Left colon (tissue), 2 donors: Measurements from ENCODE around the gene GNL3L. TPM values are rescaled to one million over a fixed set of nuclear protein-coding genes. Genes with fewer than 3 reads are reported as not detected.
"Not testable (repeated sequence)": the region's sequence is repeated elsewhere in the genome, so short reads cannot be mapped to it uniquely, and the experiment has no call there.

Source experiments
- ATAC-seq: fragments of 200-7000 bp; cut with Tn5 transposase; one replicate; pipeline ENCODE4 v1.9.1; 2020; ENCODE audit warnings: mild to moderate bottlenecking, moderate library complexity
- DNase-seq, 2 donors: peaks; one replicate each; pipeline ENCODE4 v3.0.0-alpha.2; 2020
- intact Hi-C, 2 donors: fragments of 100-400 bp; cut with DNase I in 1 of 2; cut with micrococcal nuclease in 1 of 2; formaldehyde crosslinking; loops; one replicate each; pipeline versions ENCODE4 v1.11.2 to v1.14.0; 2022; cut with DNase I, micrococcal nuclease
- long read RNA-seq: library from polyadenylated mRNA; unstranded; transcript quantifications from one replicate; pipeline ENCODE4 v2.0.0, GENCODE V29; 2021
- total RNA-seq, 2 donors: library from RNA; stranded (reverse); fragmentation: NEBNext Ultra II Directional; extraction: Animal tissue kit (Norgen Biotek cat#: 25700); gene quantifications; one replicate each; pipeline ENCODE4 v1.2.1, GENCODE V29; 2021
- donor health status: DM: no; HTN: no; CAD: no.
- donor health status: DM: yes; HTN: yes; CAD: no.

GNL3L gene
- 10 to 100 TPM; 29.2 to 36.2 TPM for total RNA-seq
- long read RNA-seq, transcript GNL3L-201 (16 exons, 2,357 nt), result major isoform, 8 of 12 reads
- long read RNA-seq, partial matches to known transcripts, result 3 of 12 reads
- long read RNA-seq, other reads (novel, unspliced or antisense), result 1 of 12 reads

GRCh38 chrX:54529552-54530356 is at the start of gene GNL3L:
Gene GNL3L, plus strand, starts transcription at chrX:54530219. Its CDS starts 2,348 bp downstream, at chrX:54532567.
- intact Hi-C loops, result no loop called here
- ATAC-seq (peak; percentile 94), DNase-seq (peak; percentile 90 to 91)

DNA sequence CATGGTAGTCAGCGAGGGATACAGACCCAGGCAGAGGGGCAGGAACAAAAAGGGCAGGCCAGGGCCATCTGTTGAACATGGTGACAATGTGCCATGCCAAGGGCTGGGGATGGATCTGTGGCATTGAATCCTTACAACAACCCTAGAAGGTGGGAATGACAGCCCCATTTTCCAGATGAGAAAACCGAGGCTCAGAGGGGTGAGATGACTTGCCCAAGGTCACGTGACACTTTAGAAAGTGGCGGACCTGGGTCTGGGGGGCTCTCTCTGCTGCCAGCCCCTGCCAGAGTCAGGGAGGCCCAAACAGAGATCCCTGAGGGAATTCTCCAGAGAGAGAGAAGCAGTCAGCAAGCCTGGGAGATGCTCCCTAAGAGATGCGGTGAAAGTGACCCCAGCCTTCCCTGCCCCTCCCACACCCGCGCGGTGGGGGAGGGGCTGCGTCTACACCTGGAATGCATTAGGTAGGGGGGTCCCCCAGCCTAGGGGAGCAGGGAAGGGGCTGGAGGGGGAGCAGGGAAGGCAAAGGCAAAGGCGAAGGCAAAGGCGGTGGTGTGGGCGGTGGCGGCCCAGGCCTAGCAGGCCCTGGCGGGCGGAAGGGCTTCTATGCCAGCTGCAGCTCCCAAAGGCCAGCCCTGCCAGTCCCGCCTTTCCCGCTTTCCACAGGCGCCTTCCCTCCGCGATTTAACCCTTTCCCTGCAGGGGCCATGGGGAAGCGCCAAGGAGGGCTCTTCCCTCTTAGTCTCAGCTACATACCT is 47.0 kb upstream of the GNL3L start:
- DNase-seq (peak in 1 of 2 donors; percentile 38), ATAC-seq (peak; percentile 53)
- intact Hi-C loops, result no loop called here

GRCh38 chrX:54483946-54484345 is 46.1 kb upstream of the GNL3L start:
- intact Hi-C loops, result no loop called here
- ATAC-seq (no peak), DNase-seq (no peak)

- no peak for DNase-seq
- intact Hi-C loops, result no loop called here
Measured at GRCh38 chrX:54484666-54485065, 45.4 kb upstream of the GNL3L start.

DNA sequence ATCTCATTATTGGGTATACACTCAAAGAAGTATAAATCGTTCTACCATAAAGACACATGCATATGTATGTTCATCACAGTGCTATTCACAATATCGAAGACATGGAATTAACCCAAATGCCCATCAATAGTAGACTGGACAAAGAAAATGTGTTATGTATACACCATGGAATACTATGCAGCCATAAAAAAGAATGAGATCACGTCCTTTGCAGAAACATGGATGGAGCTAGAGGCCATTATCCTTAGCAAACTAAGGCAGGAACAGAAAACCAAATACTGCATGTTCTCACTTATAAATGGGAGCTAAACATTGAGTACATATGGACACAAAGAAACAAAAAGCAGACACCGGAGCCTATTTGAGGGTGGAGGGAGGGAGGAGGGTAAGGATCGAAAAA is 40.2 kb upstream of the GNL3L start:
- DNase-seq, intact Hi-C loops, ATAC-seq: not testable (repeated sequence)

More at GRCh38 chrX:54484666-54485065, 45.4 kb upstream of the GNL3L start:
- no peak for ATAC-seq

DNA sequence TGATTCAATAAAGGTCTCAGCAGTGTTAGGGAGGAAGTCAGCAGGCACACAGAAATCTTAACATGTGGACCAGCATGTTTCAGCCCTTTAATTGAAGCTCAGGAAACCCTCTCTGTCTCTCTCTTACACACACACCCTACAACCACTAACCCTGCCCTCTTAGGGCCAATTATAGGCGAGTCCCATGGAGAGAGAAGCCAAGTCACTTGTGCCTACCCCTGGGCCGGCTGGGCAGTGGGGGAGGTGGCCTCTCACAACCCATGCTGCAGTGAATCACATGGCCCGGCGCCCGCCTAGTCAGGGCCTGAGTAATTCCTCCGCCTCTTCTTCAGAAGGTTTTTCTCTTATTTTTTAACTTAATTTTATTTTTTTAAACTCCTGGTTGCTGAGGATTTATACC is 37.7 kb upstream of the GNL3L start:
- DNase-seq (no peak), ATAC-seq (no peak)
- intact Hi-C loops, result no loop called here

- ATAC-seq, result no peak
- intact Hi-C loops, result no loop called here
- no peak for DNase-seq
Measured at GRCh38 chrX:54494166-54494988, 35.6 kb upstream of the GNL3L start.

GRCh38 chrX:54494989-54495813 is 34.8 kb upstream of the GNL3L start:
- DNase-seq, result peak in 1 of 2 donors; percentile 24
- intact Hi-C loops, result no loop called here
- peak; percentile 44 for ATAC-seq

GRCh38 chrX:54495814-54496516 is 34.1 kb upstream of the GNL3L start, which contains the start of gene FGD1:
Gene FGD1, minus strand, starts transcription at chrX:54496234. Its CDS starts 802 bp downstream, at chrX:54495432.
- intact Hi-C loops, result no loop called here
- ATAC-seq (peak; percentile 92), DNase-seq (peak; percentile 68 to 76)

GRCh38 chrX:54496517-54496852 is 33.5 kb upstream of the GNL3L start:
- no peak for ATAC-seq
- no peak for DNase-seq
- intact Hi-C loops, result no loop called here

GRCh38 chrX:54496936-54497335 is 33.1 kb upstream of the GNL3L start:
- ATAC-seq, result no peak
- intact Hi-C loops, result no loop called here
- DNase-seq, result no peak

GRCh38 chrX:54509400-54509799 is 20.6 kb upstream of the GNL3L start:
- no peak for DNase-seq
- no peak for ATAC-seq
- intact Hi-C loops, result no loop called here

- no peak for DNase-seq
- ATAC-seq, result no peak
- intact Hi-C loops, result no loop called here
Measured at GRCh38 chrX:54529151-54529550, 868 bp upstream of the GNL3L start.

- intact Hi-C loops, result no loop called here
- peak; percentile 49 for ATAC-seq
- peak in 1 of 2 donors; percentile 9 for DNase-seq
Measured at GRCh38 chrX:54530357-54530900, 410 bp downstream of the GNL3L start.

GRCh38 chrX:54534271-54534670 is 4.3 kb downstream of the GNL3L start:
- no peak for ATAC-seq
- intact Hi-C loops, result no loop called here
- DNase-seq, result no peak

- intact Hi-C loops, result no loop called here
- no peak for DNase-seq
- ATAC-seq, result no peak
Measured at GRCh38 chrX:54540289-54540688, 10.3 kb downstream of the GNL3L start.

GRCh38 chrX:54542239-54542638 is 12.2 kb downstream of the GNL3L start:
- ATAC-seq, DNase-seq, intact Hi-C loops: not testable (repeated sequence)
